Astrocyte (in vitro differentiated cells and primary cell): ENCODE results near the gene CLEC16A. TPM values are rescaled to one million over a fixed set of nuclear protein-coding genes. Genes with fewer than 3 reads are reported as not detected.

Experiments
- DNase-seq: peaks from one replicate; pipeline ENCODE4 v3.0.0-alpha.2; 2010; ENCODE audit warnings: low read depth
- FAIRE-seq: peaks from 2 replicates; lab custom pipeline; 2011; peaks lifted over from hg19 to GRCh38; lab: Jason Lieb, UNC
- H2AFZ ChIP-seq: 2 replicates; pipeline ENCODE4 v1.6.0; 2012; ENCODE audit warnings: low read depth, low read length, inconsistent platforms
- H3K27ac ChIP-seq: 2 replicates; pipeline ENCODE4 v1.5.1; 2011; ENCODE audit warnings: low read depth, low read length, inconsistent platforms
- H3K27me3 ChIP-seq: 2 replicates; pipeline ENCODE4 v1.6.0; 2011; ENCODE audit warnings: low read length, inconsistent platforms; ENCODE audit not compliant: insufficient read depth
- H3K36me3 ChIP-seq: 2 replicates; pipeline ENCODE4 v1.5.1; 2011; ENCODE audit warnings: low read length, inconsistent platforms; ENCODE audit not compliant: insufficient read depth
- H3K4me1 ChIP-seq: 2 replicates; pipeline ENCODE4 v1.5.1; 2011; ENCODE audit warnings: low read length, inconsistent platforms; ENCODE audit not compliant: insufficient read depth
- H3K4me2 ChIP-seq: 2 replicates; pipeline ENCODE4 v1.6.0; 2012; ENCODE audit warnings: low read length, inconsistent platforms
- H3K4me3 ChIP-seq: 2 replicates; pipeline ENCODE4 v1.5.1; 2011; ENCODE audit warnings: low read depth, mild to moderate bottlenecking, low read length, inconsistent platforms; ENCODE audit not compliant: insufficient read depth
- H3K79me2 ChIP-seq: 2 replicates; pipeline ENCODE4 v1.6.0; 2012; ENCODE audit warnings: mild to moderate bottlenecking, low read length, inconsistent platforms; ENCODE audit not compliant: insufficient read depth
- H3K9ac ChIP-seq: 2 replicates; pipeline ENCODE4 v1.6.0; 2012; ENCODE audit warnings: mild to moderate bottlenecking, low read length, inconsistent platforms
- H3K9me3 ChIP-seq: 2 replicates; pipeline ENCODE4 v1.5.1; 2012; ENCODE audit warnings: low read depth, mild to moderate bottlenecking, low read length, inconsistent platforms; ENCODE audit not compliant: insufficient read depth
- H4K20me1 ChIP-seq: 2 replicates; pipeline ENCODE4 v1.6.0; 2012; ENCODE audit warnings: low read length, inconsistent platforms; ENCODE audit not compliant: insufficient read depth
- H3K27ac Mint-ChIP-seq: one replicate; pipeline ENCODE4 v1.8.0; 2021; ENCODE audit warnings: mild to moderate bottlenecking, mixed read lengths; ENCODE audit not compliant: unreplicated experiment
- H3K27me3 Mint-ChIP-seq: one replicate; pipeline ENCODE4 v1.8.0; 2021; ENCODE audit warnings: low read depth, mixed read lengths; ENCODE audit not compliant: unreplicated experiment
- H3K36me3 Mint-ChIP-seq: one replicate; pipeline ENCODE4 v1.8.0; 2021; ENCODE audit warnings: low read depth, mixed read lengths; ENCODE audit not compliant: unreplicated experiment
- H3K4me1 Mint-ChIP-seq: one replicate; pipeline ENCODE4 v1.8.0; 2021; ENCODE audit warnings: low read depth, mixed read lengths; ENCODE audit not compliant: unreplicated experiment
- H3K4me3 Mint-ChIP-seq: one replicate; pipeline ENCODE4 v1.8.0; 2021; ENCODE audit warnings: mild to moderate bottlenecking, moderate library complexity, mixed read lengths; ENCODE audit not compliant: unreplicated experiment
- H3K9me3 Mint-ChIP-seq: one replicate; pipeline ENCODE4 v1.8.0; 2021; ENCODE audit warnings: mild to moderate bottlenecking, mixed read lengths; ENCODE audit not compliant: unreplicated experiment
- EZH2 ChIP-seq: IDR thresholded peaks from 2 replicates; pipeline ENCODE4 v1.6.1; 2012; ENCODE audit warnings: mild to moderate bottlenecking, low read length, inconsistent platforms; ENCODE audit not compliant: insufficient read depth
- total RNA-seq: library from RNA; stranded (reverse); gene quantifications from 2 replicates; pipeline ENCODE4 v1.2.1, GENCODE V29; 2021
- TF ChIP-seq, protein P1 (sequence below): IDR thresholded peaks from 2 replicates; pipeline ENCODE4 v1.5.1; 2011; ENCODE audit warnings: low read depth, mild to moderate bottlenecking, inconsistent platforms, low read length, moderate library complexity; ENCODE audit not compliant: insufficient read depth

CLEC16A gene
- total RNA-seq, 1 donor from 2014 or later = 31.7 TPM

DNA sequence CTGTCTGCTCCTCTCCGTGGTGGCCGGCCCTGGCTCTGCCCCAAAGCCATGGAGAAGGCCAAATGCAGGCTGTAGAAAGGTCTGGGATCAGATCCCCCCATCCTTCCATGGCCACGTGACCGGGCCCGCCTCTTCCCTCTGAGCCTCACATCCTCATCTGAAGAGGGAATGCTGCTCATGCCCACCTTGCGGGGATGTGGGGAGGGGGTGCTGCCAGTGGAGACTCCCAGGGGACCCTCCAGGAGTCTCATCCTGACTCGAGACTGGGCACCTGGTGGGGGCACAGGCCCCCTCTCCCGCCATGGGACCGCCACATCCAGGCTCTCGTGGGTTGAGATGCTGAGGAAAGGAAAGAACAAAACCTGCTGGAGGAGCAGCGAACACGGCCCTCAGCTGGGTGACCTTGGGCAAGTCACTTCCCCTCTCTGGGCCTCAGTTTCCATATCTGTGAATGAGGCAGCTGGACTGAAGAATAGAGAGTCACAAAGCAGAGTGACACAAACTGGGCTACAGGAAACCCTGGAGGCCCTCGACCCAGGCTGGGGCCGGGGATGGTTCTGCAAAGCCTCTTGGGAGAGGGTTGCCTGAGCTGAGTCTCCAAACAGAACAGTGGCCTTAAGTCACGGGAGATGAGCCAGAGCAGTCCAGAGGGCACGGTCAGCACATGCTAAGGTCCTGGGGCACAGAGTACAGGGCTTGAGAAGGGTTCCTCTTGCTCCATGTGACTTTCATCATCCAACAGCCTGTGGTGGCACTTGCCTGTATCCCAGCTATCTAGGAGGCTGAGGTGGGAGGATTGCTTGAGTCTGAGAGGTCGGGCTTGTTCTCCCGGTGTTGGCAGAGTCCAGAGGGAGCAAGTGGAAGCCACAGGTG, 281.5 kb downstream of the CLEC16A start:
- no peaks in the 10 kb centered on the region for H3K79me2 ChIP-seq
- no peak overlapping the region for H3K27ac ChIP-seq
- TF ChIP-seq, protein P1, sequence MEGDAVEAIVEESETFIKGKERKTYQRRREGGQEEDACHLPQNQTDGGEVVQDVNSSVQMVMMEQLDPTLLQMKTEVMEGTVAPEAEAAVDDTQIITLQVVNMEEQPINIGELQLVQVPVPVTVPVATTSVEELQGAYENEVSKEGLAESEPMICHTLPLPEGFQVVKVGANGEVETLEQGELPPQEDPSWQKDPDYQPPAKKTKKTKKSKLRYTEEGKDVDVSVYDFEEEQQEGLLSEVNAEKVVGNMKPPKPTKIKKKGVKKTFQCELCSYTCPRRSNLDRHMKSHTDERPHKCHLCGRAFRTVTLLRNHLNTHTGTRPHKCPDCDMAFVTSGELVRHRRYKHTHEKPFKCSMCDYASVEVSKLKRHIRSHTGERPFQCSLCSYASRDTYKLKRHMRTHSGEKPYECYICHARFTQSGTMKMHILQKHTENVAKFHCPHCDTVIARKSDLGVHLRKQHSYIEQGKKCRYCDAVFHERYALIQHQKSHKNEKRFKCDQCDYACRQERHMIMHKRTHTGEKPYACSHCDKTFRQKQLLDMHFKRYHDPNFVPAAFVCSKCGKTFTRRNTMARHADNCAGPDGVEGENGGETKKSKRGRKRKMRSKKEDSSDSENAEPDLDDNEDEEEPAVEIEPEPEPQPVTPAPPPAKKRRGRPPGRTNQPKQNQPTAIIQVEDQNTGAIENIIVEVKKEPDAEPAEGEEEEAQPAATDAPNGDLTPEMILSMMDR = no peak
- TF ChIP-seq EZH2 = no peak
- Mint-ChIP-seq H3K27me3 (peaks cover 25% of the 10 kb centered on the region), H3K9me3 (no peaks in the 10 kb centered on the region), H3K27ac (no peak overlapping the region), H3K36me3 (no peaks in the 10 kb centered on the region), H3K4me3 (no peak overlapping the region), H3K4me1 (no peaks in the 10 kb centered on the region)
- no peaks in the 10 kb centered on the region for H3K36me3 ChIP-seq
- no peaks in the 10 kb centered on the region for H3K4me1 ChIP-seq
- H3K4me2 ChIP-seq = no peak overlapping the region
- DNase-seq (no peak), FAIRE-seq (no peak)
- H3K9ac ChIP-seq = no peak overlapping the region
- H2AFZ ChIP-seq = no peak overlapping the region
- no peaks in the 10 kb centered on the region for H3K27me3 ChIP-seq
- no peaks in the 10 kb centered on the region for H3K9me3 ChIP-seq
- no peak overlapping the region for H3K4me3 ChIP-seq
- no peaks in the 10 kb centered on the region for H4K20me1 ChIP-seq

DNA sequence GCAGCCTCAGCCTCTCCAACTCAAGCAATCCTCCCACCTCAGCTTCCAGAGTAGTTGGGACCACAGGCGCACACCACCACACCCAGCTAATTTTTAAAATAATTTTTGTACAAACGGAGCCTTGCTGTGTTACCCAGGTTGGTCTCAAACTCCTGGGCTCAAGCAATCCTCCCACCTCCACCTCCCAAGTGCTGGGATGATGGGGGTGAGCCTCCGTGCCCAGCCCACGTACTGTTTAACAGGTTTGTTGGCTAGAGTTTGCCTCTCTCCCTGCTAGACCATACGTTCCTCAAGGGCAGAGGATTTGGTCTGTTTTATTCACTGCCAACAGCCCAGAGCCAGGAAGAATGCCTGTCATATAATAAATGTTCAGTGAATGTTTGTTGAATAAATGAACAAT, 285.1 kb downstream of the CLEC16A start:
- H3K4me3 ChIP-seq = no peak overlapping the region
- no peak for DNase-seq
- Mint-ChIP-seq H3K4me1 (no peaks in the 10 kb centered on the region), H3K36me3 (no peaks in the 10 kb centered on the region), H3K9me3 (no peaks in the 10 kb centered on the region), H3K27me3 (peaks cover 33% of the 10 kb centered on the region), H3K27ac (no peak overlapping the region), H3K4me3 (no peak overlapping the region)
- H3K9me3 ChIP-seq = no peaks in the 10 kb centered on the region
- no peaks in the 10 kb centered on the region for H4K20me1 ChIP-seq
- no peak overlapping the region for H3K9ac ChIP-seq
- no peak overlapping the region for H2AFZ ChIP-seq
- H3K27ac ChIP-seq = no peak overlapping the region
- no peaks in the 10 kb centered on the region for H3K36me3 ChIP-seq
- H3K27me3 ChIP-seq = no peaks in the 10 kb centered on the region
- no peak for TF ChIP-seq EZH2
- TF ChIP-seq, protein P1 = no peak
- H3K4me2 ChIP-seq = no peak overlapping the region
- H3K79me2 ChIP-seq = no peaks in the 10 kb centered on the region
- no peak for FAIRE-seq
- no peaks in the 10 kb centered on the region for H3K4me1 ChIP-seq

DNA sequence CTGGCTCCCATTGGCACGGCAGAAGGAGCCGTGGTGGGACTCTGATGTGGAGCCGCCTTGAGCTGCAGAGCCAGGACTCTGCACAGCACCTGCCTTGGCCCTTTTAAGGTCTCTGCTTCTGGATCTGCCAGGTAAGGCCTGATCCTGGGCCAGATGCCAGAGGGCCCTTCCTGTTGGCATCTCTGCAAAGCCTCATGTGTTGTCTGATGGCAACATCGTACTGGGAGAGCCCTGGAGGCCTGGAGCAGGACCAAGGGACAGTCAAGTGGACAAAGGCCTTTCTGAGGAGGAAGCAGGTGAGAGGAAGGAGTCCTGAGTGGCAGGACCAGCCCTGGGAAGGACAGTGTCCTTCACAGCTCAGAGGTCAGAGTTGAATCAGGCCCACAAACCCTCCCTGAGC, 285.5 kb downstream of the CLEC16A start:
- Mint-ChIP-seq H3K27me3 (peaks cover 31% of the 10 kb centered on the region), H3K9me3 (no peaks in the 10 kb centered on the region)
- FAIRE-seq = no peak

More for the DNA sequence above, 285.5 kb downstream of the CLEC16A start:
- H3K36me3 Mint-ChIP-seq = no peaks in the 10 kb centered on the region
- no peak for TF ChIP-seq EZH2
- TF ChIP-seq, protein P1 = no peak
- no peak overlapping the region for H3K9ac ChIP-seq
- no peak overlapping the region for H3K27ac Mint-ChIP-seq
- no peak overlapping the region for H3K4me3 Mint-ChIP-seq
- no peak overlapping the region for H3K4me2 ChIP-seq
- no peaks in the 10 kb centered on the region for H3K4me1 ChIP-seq
- H3K4me1 Mint-ChIP-seq = no peaks in the 10 kb centered on the region
- H2AFZ ChIP-seq = no peak overlapping the region
- H3K36me3 ChIP-seq = no peaks in the 10 kb centered on the region
- H3K9me3 ChIP-seq = no peaks in the 10 kb centered on the region
- no peaks in the 10 kb centered on the region for H3K79me2 ChIP-seq
- H3K27ac ChIP-seq = no peak overlapping the region
- H3K27me3 ChIP-seq = no peaks in the 10 kb centered on the region
- no peak overlapping the region for H3K4me3 ChIP-seq
- no peak for DNase-seq
- no peaks in the 10 kb centered on the region for H4K20me1 ChIP-seq
